Kidney (tissue), 14 donors: Measurements from ENCODE around the gene ARHGEF7. TPM values are rescaled to one million over a fixed set of nuclear protein-coding genes. Genes with fewer than 3 reads are reported as not detected.

Experiments
- DNase-seq, 5 donors: peaks; one replicate each; pipeline ENCODE4 v3.0.0-alpha.2; 2013 to 2020
- FAIRE-seq: peaks from 2 replicates; lab custom pipeline; 2012; peaks lifted over from hg19 to GRCh38; lab: Jason Lieb, UNC
- H3K27ac ChIP-seq, 2 donors: one replicate each; pipeline ENCODE4 v1.7.0; 2013; ENCODE audit warnings: low read depth in 2 of 2, low read length in 2 of 2, inconsistent platforms in 1 of 2
- H3K27me3 ChIP-seq: one replicate; pipeline ENCODE4 v1.7.1; 2013; ENCODE audit warnings: low read length, inconsistent platforms; ENCODE audit not compliant: control insufficient read depth, insufficient read depth
- H3K36me3 ChIP-seq, 3 donors: one replicate each; pipeline versions ENCODE4 v1.7.0 to v1.7.1; 2013; ENCODE audit warnings: low read length in 3 of 3, control low read depth in 1 of 3, inconsistent platforms in 1 of 3; ENCODE audit not compliant: insufficient read depth in 3 of 3, control insufficient read depth in 2 of 3
- H3K4me1 ChIP-seq, 3 donors: one replicate each; pipeline versions ENCODE4 v1.7.0 to v1.7.1; 2013; ENCODE audit warnings: low read length in 3 of 3, inconsistent platforms in 1 of 3, low read depth in 1 of 3; ENCODE audit not compliant: control insufficient read depth in 2 of 3, insufficient read depth in 2 of 3
- H3K4me3 ChIP-seq, 3 donors: one replicate each; pipeline versions ENCODE4 v1.7.0 to v1.8.1; 2013; ENCODE audit warnings: low read length in 3 of 3, control low read depth in 1 of 3, inconsistent platforms in 1 of 3
- H3K9ac ChIP-seq, 3 donors: one replicate each; pipeline versions ENCODE4 v1.7.0 to v1.7.1; 2013; ENCODE audit warnings: low read length in 3 of 3, control low read depth in 1 of 3, inconsistent platforms in 1 of 3
- H3K9me3 ChIP-seq, 3 donors: one replicate each; pipeline versions ENCODE4 v1.7.0 to v1.7.1; 2013; ENCODE audit warnings: low read length in 3 of 3, control low read depth in 1 of 3, inconsistent platforms in 1 of 3; ENCODE audit not compliant: control insufficient read depth in 2 of 3, insufficient read depth in 1 of 3
- intact Hi-C: fragments of 100-400 bp; cut with DNase I; formaldehyde crosslinking; loops from one replicate; pipeline ENCODE4 v1.11.1; 2022
- polyA plus RNA-seq: library from polyadenylated mRNA; stranded (reverse); fragments of 350-450 nt; fragmentation: Illumina TruSeq; extraction: RNeasy Lipid Tissue Mini Kit (QIAGEN cat#74804); gene quantifications from one replicate; pipeline ENCODE4 v1.2.3, GENCODE V29; 2014; ENCODE audit warnings: low read depth, low replicate concordance; ENCODE audit not compliant: insufficient read depth
- total RNA-seq: library from RNA; stranded (reverse); fragmentation: NEBNext Ultra II Directional; extraction: Animal tissue kit (Norgen Biotek cat#: 25700); gene quantifications from one replicate; pipeline ENCODE4 v1.2.1, GENCODE V29; 2021
- TF ChIP-seq, protein P1 (sequence below): IDR thresholded peaks from 3 replicates; pipeline ENCODE4 v1.5.1; 2012; ENCODE audit warnings: mild to moderate bottlenecking, moderate library complexity, borderline replicate concordance; ENCODE audit not compliant: insufficient read depth; ENCODE audit errors: extremely low read depth
- donor health status: control.
- donor health status: control.
- donor health status: control.
- donor health status: control.
- donor health status: control.
- donor health status: DM: yes; HTN: yes; CAD: no.
- donor health status: Normal renal cell carcinoma (clear cell type).

ARHGEF7 gene
- total and polyA plus RNA-seq, 2 donors from 2014 or later, result 17.9 to 56.4 TPM

DNA sequence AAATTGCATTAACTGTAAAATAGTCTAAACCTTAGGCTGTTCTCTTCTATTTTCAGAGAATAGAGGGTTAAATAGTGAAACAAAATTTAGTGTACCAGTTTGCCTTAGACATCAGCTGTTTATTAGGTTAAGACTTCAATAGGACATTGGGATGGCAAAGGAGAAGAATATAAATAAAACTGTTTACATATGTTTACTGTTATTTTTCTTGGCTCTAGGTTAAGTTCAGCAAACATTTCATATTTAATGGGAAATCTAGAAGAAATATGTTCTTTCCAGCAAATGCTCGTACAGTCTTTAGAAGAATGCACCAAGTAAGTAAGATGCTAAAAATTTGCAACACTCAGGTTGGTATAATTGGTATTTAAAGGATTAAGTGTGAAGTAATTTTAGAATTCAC, 128.9 kb downstream of the ARHGEF7 start:
- no peaks in the 10 kb centered on the region for H3K27me3 ChIP-seq
- H3K9ac ChIP-seq, result no peak overlapping the region
- no peaks in the 10 kb centered on the region for H3K9me3 ChIP-seq
- TF ChIP-seq, protein P1, sequence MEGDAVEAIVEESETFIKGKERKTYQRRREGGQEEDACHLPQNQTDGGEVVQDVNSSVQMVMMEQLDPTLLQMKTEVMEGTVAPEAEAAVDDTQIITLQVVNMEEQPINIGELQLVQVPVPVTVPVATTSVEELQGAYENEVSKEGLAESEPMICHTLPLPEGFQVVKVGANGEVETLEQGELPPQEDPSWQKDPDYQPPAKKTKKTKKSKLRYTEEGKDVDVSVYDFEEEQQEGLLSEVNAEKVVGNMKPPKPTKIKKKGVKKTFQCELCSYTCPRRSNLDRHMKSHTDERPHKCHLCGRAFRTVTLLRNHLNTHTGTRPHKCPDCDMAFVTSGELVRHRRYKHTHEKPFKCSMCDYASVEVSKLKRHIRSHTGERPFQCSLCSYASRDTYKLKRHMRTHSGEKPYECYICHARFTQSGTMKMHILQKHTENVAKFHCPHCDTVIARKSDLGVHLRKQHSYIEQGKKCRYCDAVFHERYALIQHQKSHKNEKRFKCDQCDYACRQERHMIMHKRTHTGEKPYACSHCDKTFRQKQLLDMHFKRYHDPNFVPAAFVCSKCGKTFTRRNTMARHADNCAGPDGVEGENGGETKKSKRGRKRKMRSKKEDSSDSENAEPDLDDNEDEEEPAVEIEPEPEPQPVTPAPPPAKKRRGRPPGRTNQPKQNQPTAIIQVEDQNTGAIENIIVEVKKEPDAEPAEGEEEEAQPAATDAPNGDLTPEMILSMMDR, result no peak
- FAIRE-seq (no peak), DNase-seq (peak in 1 of 5 donors; percentile 39)
- peaks cover 0 to 11% (median 5%) of the 10 kb centered on the region in 3 donors for H3K36me3 ChIP-seq
- intact Hi-C loops, result no loop called here
- no peak overlapping the region for H3K27ac ChIP-seq
- H3K4me1 ChIP-seq, result no peaks in the 10 kb centered on the region
- no peak overlapping the region for H3K4me3 ChIP-seq

DNA sequence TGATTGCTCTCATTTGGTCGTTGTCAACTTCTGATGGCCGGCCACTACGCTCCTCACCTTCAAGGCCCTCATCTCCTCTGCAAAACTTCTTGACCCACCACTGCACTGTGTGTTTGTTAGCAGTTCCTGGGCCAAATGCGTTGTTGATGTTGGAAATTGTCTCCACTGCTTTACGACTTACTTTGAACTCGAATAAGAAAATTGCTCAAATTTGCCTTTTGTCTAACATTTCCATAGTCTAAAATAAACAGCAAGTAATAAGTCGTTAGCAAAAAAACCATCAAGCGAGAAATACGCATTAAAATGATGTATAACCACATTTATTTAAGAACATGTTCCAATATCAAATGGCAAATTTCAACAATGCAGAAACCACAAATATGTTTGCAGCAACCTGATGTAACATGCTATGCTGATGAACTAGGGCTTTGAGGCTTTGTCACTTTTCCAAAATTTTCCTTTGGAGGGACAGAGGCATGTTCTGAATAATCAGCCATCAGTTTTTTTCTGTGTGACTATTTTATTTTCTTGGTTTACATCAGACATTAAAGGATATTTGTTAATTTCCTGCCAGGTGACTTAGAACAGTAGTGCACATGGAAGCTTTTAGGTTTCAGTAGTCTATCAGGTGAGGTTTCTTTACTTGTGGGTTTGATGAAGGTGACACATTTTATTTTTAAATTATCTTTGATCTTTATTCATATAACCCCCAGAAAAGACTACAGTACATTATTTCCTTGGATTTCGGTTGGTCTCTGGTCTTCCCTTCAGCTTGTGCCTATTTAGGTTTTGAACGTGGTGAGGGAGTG, 130.7 kb downstream of the ARHGEF7 start:
- Histone ChIP-seq H3K9me3 (no peaks in the 10 kb centered on the region), H3K4me1 (no peaks in the 10 kb centered on the region), H3K36me3 (peaks cover 0 to 11% (median 9%) of the 10 kb centered on the region in 3 donors), H3K27ac (no peak overlapping the region), H3K9ac (no peak overlapping the region), H3K4me3 (no peak overlapping the region), H3K27me3 (no peaks in the 10 kb centered on the region)
- TF ChIP-seq, protein P1, result no peak
- FAIRE-seq (no peak), DNase-seq (peak in 2 of 5 donors; percentile 37 to 78)
- intact Hi-C loops, result no loop called here

DNA sequence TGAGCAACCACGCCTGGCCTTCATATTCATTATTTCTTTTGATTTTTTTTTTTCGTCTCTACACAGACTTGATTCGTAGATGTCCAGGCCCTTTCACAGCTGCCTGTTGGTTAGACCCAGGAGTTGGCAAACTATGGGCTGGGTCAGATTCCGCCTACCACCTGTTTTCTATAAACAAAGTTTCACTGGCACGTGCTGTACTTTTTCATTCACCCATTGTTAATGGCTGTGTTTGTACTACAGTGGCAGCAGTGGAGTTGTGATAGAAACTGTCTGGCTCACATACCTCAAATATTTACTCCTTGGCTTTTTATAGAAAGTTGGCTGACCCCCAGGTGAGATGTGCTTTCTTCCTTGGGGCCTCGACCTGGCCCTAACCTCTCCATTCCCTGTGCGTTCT, 132.4 kb downstream of the ARHGEF7 start:
- Histone ChIP-seq H3K4me1 (no peaks in the 10 kb centered on the region), H3K27ac (no peak overlapping the region), H3K27me3 (no peaks in the 10 kb centered on the region), H3K9me3 (no peaks in the 10 kb centered on the region), H3K4me3 (no peak overlapping the region), H3K9ac (no peak overlapping the region), H3K36me3 (peaks cover 0 to 12% (median 11%) of the 10 kb centered on the region in 3 donors)
- TF ChIP-seq, protein P1, result no peak
- DNase-seq, result no peak
- intact Hi-C loops, result no loop called here
- FAIRE-seq, result no peak
